ENCODE results near the gene LCTL. TPM values are rescaled to one million over a fixed set of nuclear protein-coding genes. Genes with fewer than 3 reads are reported as not detected.
"Not testable (repeated sequence)": the region's sequence is repeated elsewhere in the genome, so short reads cannot be mapped to it uniquely, and the experiment has no call there.

The LCTL gene
- total RNA-seq, 2 donors from 2014 or later = 0.51 to 0.77 TPM

GRCh38 chr15:66505430-66505811 lies 60.4 kb downstream of the LCTL start:
- H3K4me1 Mint-ChIP-seq = peaks cover 37% of the 10 kb centered on the region
- peak overlapping the region; percentile 91 for H3K4me3 Mint-ChIP-seq
- peaks cover 48% of the 10 kb centered on the region for H3K36me3 Mint-ChIP-seq (ENCODE audit: low read depth)
- Histone ChIP-seq H3K4me1 (ENCODE audit: control insufficient read depth, insufficient read depth, low read length) (no peaks in the 10 kb centered on the region), H3K36me3 (ENCODE audit: control insufficient read depth, insufficient read depth, low read length) (peaks cover 49% of the 10 kb centered on the region), H3K4me3 (ENCODE audit: low read length) (peak overlapping the region; percentile 96), H3K9me3 (ENCODE audit: control insufficient read depth, low read length) (no peaks in the 10 kb centered on the region), H3K9ac (ENCODE audit: extremely low read depth, low read length, poor library complexity, severe bottlenecking) (peak overlapping the region; percentile 96), H3K27me3 (ENCODE audit: control insufficient read depth, insufficient read depth, low read length, poor library complexity, severe bottlenecking) (no peaks in the 10 kb centered on the region), H3K27ac (ENCODE audit: low read depth, low read length) (peak overlapping the region; percentile 84)
- DNase-seq = no peak
- TF ChIP-seq CTCF (conservative IDR thresholded peaks at IDR 0.05) = no peak
- H3K9me3 Mint-ChIP-seq = no peaks in the 10 kb centered on the region
- H3K27me3 Mint-ChIP-seq (ENCODE audit: insufficient read depth) = no peaks in the 10 kb centered on the region
- 1% methylated on average over 11 to 13 of the region's 13 CpGs for WGBS, 2 experiments (ENCODE audit: insufficient coverage in 1 of 2, insufficient read length in 1 of 2)
- H3K27ac Mint-ChIP-seq = peak overlapping the region; percentile 98

- Mint-ChIP-seq H3K4me3 (peak within 1 kb of the TSS; percentile 91), H3K9me3 (no peaks in the 10 kb centered on the region), H3K4me1 (peaks cover 37% of the 10 kb centered on the region), H3K36me3 (ENCODE audit: low read depth) (peaks cover 55% of the 10 kb centered on the region), H3K27me3 (ENCODE audit: insufficient read depth) (no peaks in the 10 kb centered on the region), H3K27ac (peak within 1 kb of the TSS; percentile 98)
- H3K36me3 ChIP-seq (ENCODE audit: control insufficient read depth, insufficient read depth, low read length) = peaks cover 53% of the 10 kb centered on the region
- H3K4me3 ChIP-seq (ENCODE audit: low read length) = peak within 1 kb of the TSS; percentile 96
- WGBS, 2 experiments (ENCODE audit: insufficient coverage in 1 of 2, insufficient read length in 1 of 2) = 0% methylated on average over 27 to 41 of the region's 46 CpGs
- peak within 1 kb of the TSS; percentile 84 for H3K27ac ChIP-seq (ENCODE audit: low read depth, low read length)
- H3K9ac ChIP-seq (ENCODE audit: extremely low read depth, low read length, poor library complexity, severe bottlenecking) = peak within 1 kb of the TSS; percentile 96
- H3K4me1 ChIP-seq (ENCODE audit: control insufficient read depth, insufficient read depth, low read length) = no peaks in the 10 kb centered on the region
- peak; percentile 86 for DNase-seq
- TF ChIP-seq CTCF (conservative IDR thresholded peaks at IDR 0.05) = no peak
- no peaks in the 10 kb centered on the region for H3K27me3 ChIP-seq (ENCODE audit: control insufficient read depth, insufficient read depth, low read length, poor library complexity, severe bottlenecking)
- H3K9me3 ChIP-seq (ENCODE audit: control insufficient read depth, low read length) = no peaks in the 10 kb centered on the region
Observed at GRCh38 chr15:66504563-66505429, 61.0 kb downstream of the LCTL start, which contains the start of the genes RPL4 and ZWILCH. Gene RPL4, minus strand, starts transcription at chr15:66504855. Its CDS starts 65 bp downstream, at chr15:66504790. Gene ZWILCH, plus strand, starts transcription at chr15:66505326. Its CDS starts 13 bp downstream, at chr15:66505339.

GRCh38 chr15:66503780-66504562 lies 61.8 kb downstream of the LCTL start:
- peaks cover 58% of the 10 kb centered on the region for H3K36me3 Mint-ChIP-seq (ENCODE audit: low read depth)
- H3K27ac Mint-ChIP-seq = peak overlapping the region; percentile 98
- H3K27me3 Mint-ChIP-seq (ENCODE audit: insufficient read depth) = no peaks in the 10 kb centered on the region
- Histone ChIP-seq H3K9ac (ENCODE audit: extremely low read depth, low read length, poor library complexity, severe bottlenecking) (peak overlapping the region; percentile 96), H3K27me3 (ENCODE audit: control insufficient read depth, insufficient read depth, low read length, poor library complexity, severe bottlenecking) (no peaks in the 10 kb centered on the region), H3K9me3 (ENCODE audit: control insufficient read depth, low read length) (no peaks in the 10 kb centered on the region), H3K36me3 (ENCODE audit: control insufficient read depth, insufficient read depth, low read length) (peaks cover 55% of the 10 kb centered on the region), H3K4me3 (ENCODE audit: low read length) (peak overlapping the region; percentile 96), H3K27ac (ENCODE audit: low read depth, low read length) (peak overlapping the region; percentile 84), H3K4me1 (ENCODE audit: control insufficient read depth, insufficient read depth, low read length) (no peaks in the 10 kb centered on the region)
- TF ChIP-seq CTCF (conservative IDR thresholded peaks at IDR 0.05) = no peak
- H3K4me3 Mint-ChIP-seq = peak overlapping the region; percentile 91
- H3K4me1 Mint-ChIP-seq = peaks cover 37% of the 10 kb centered on the region
- H3K9me3 Mint-ChIP-seq = no peaks in the 10 kb centered on the region
- no peak for DNase-seq
- 0% methylated on average over 6 to 12 of the region's 12 CpGs for WGBS, 2 experiments (ENCODE audit: insufficient coverage in 1 of 2, insufficient read length in 1 of 2)

GRCh38 chr15:66503041-66503648 lies 62.7 kb downstream of the LCTL start:
- H3K27ac Mint-ChIP-seq = peak overlapping the region; percentile 78
- H3K9ac ChIP-seq (ENCODE audit: extremely low read depth, low read length, poor library complexity, severe bottlenecking) = peak overlapping the region; percentile 96
- H3K27ac ChIP-seq (ENCODE audit: low read depth, low read length); H3K27me3 ChIP-seq (ENCODE audit: control insufficient read depth, insufficient read depth, low read length, poor library complexity, severe bottlenecking); H3K4me1 ChIP-seq (ENCODE audit: control insufficient read depth, insufficient read depth, low read length); H3K27me3 Mint-ChIP-seq (ENCODE audit: insufficient read depth); DNase-seq; H3K9me3 Mint-ChIP-seq; H3K9me3 ChIP-seq (ENCODE audit: control insufficient read depth, low read length): not testable (repeated sequence)
- peak overlapping the region; percentile 91 for H3K4me3 Mint-ChIP-seq
- 59 to 63% methylated on average over 5 to 13 of the region's 13 CpGs for WGBS, 2 experiments (ENCODE audit: insufficient coverage in 1 of 2, insufficient read length in 1 of 2)
- H3K36me3 Mint-ChIP-seq (ENCODE audit: low read depth) = peaks cover 63% of the 10 kb centered on the region
- peaks cover 33% of the 10 kb centered on the region for H3K4me1 Mint-ChIP-seq
- peak overlapping the region; percentile 96 for H3K4me3 ChIP-seq (ENCODE audit: low read length)
- H3K36me3 ChIP-seq (ENCODE audit: control insufficient read depth, insufficient read depth, low read length) = peaks cover 56% of the 10 kb centered on the region

Data from endodermal cell (in vitro differentiated cells).